ENCODE data around the gene PTCH2.

DNA sequence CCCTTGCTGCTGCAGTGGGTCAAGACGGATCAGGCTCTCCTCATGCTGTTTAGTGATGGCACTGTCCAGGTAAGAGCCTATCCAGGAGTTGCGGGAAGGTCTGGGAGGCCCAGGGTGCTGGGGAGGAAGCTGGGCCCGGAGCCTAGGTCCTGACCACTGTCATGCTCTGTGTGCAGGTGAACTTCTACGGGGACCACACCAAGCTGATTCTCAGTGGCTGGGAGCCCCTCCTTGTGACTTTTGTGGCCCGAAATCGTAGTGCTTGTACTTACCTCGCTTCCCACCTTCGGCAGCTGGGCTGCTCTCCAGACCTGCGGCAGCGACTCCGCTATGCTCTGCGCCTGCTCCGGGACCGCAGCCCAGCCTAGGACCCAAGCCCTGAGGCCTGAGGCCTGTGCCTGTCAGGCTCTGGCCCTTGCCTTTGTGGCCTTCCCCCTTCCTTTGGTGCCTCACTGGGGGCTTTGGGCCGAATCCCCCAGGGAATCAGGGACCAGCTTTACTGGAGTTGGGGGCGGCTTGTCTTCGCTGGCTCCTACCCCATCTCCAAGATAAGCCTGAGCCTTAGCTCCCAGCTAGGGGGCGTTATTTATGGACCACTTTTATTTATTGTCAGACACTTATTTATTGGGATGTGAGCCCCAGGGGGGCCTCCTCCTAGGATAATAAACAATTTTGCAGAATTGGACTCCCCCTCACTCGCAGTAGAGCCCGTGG, 37.6 kb downstream of the PTCH2 start:
- TF ChIP-seq, protein P1, sequence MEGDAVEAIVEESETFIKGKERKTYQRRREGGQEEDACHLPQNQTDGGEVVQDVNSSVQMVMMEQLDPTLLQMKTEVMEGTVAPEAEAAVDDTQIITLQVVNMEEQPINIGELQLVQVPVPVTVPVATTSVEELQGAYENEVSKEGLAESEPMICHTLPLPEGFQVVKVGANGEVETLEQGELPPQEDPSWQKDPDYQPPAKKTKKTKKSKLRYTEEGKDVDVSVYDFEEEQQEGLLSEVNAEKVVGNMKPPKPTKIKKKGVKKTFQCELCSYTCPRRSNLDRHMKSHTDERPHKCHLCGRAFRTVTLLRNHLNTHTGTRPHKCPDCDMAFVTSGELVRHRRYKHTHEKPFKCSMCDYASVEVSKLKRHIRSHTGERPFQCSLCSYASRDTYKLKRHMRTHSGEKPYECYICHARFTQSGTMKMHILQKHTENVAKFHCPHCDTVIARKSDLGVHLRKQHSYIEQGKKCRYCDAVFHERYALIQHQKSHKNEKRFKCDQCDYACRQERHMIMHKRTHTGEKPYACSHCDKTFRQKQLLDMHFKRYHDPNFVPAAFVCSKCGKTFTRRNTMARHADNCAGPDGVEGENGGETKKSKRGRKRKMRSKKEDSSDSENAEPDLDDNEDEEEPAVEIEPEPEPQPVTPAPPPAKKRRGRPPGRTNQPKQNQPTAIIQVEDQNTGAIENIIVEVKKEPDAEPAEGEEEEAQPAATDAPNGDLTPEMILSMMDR (IDR thresholded peaks at IDR 0.05), result no peak
- no peak for TF ChIP-seq EZH2 (IDR thresholded peaks at IDR 0.05; ENCODE audit: borderline replicate concordance, insufficient read depth, low read depth, low read length, poor library complexity, severe bottlenecking)
